DND-41 (cell line): ENCODE measurements around the gene RABGAP1L.

Source experiments
- CTCF ChIP-seq: IDR thresholded peaks from 2 replicates; pipeline ENCODE4 v1.5.1; 2012; ENCODE audit warnings: borderline replicate concordance, low read length, moderate library complexity, mild to moderate bottlenecking; ENCODE audit not compliant: poor library complexity, severe bottlenecking; ENCODE audit errors: extremely low read depth
- EZH2 ChIP-seq: IDR thresholded peaks from 3 replicates; pipeline ENCODE4 v1.6.1; 2012; ENCODE audit warnings: borderline replicate concordance, low read depth, mild to moderate bottlenecking, moderate library complexity, low read length, inconsistent platforms; ENCODE audit not compliant: severe bottlenecking

DNA sequence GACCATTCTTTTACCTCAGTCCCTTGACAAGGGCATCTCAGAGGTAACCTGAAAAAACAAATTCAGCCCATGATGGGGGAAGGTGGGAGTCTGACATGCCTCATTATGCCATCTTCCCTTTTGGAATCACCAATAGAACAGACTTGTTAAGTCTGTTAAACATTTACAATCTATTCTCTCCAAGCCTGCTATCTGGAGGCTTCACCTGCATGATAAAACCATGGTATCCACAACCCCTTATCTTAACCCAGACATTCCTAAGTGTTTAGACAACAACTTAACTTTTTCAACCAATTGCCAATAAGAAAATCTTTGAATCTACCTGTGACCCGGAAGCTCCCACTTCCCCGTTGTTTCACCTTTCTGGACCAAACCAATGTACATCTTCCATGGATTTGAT lies 607.4 kb downstream of the RABGAP1L start:
- TF ChIP-seq CTCF, result no peak
- no peak for TF ChIP-seq EZH2
